HepG2 (cell line): Measurements from ENCODE around the gene CBFA2T2. TPM values are rescaled to one million over a fixed set of nuclear protein-coding genes. Genes with fewer than 3 reads are reported as not detected.

ENCODE experiments used
- CHD2 ChIP-seq: IDR thresholded peaks from 2 replicates; pipeline ENCODE4 v1.6.1; 2011; ENCODE audit warnings: low read depth, low read length, improper control_type of control experiment
- HNRNPK ChIP-seq: fragments of 200-400 bp; formaldehyde crosslinking; IDR thresholded peaks from 2 replicates; pipeline ENCODE4 v1.6.1; 2018; ENCODE audit warnings: low read length, low read depth, moderate library complexity, mild to moderate bottlenecking; ENCODE audit not compliant: poor library complexity, severe bottlenecking
- MIXL1 ChIP-seq: IDR thresholded peaks from 2 replicates; pipeline ENCODE4 v1.6.1; 2016
- SNRNP70 ChIP-seq: fragments of 200-400 bp; formaldehyde crosslinking; IDR thresholded peaks from 2 replicates; pipeline ENCODE4 v1.6.1; 2017; ENCODE audit warnings: mild to moderate bottlenecking, low read depth, low read length, moderate library complexity
- ZBTB8A ChIP-seq: sonication (generic); formaldehyde crosslinking; IDR thresholded peaks from 2 replicates; pipeline ENCODE4 v1.4.0; 2020; ENCODE audit warnings: mild to moderate bottlenecking, low read depth, missing genetic modification reagents, borderline replicate concordance
- ZNF746 ChIP-seq: sonication (generic); formaldehyde crosslinking; IDR thresholded peaks from 2 replicates; pipeline ENCODE4 v1.8.0; 2022; ENCODE audit warnings: mild to moderate bottlenecking, missing genetic modification reagents
- polyA plus RNA-seq, 8 experiments: library from polyadenylated mRNA; depleted of rRNA in 3 of 8; stranded (reverse) in 7 of 8; unstranded in 1 of 8; fragments of >200 nt; fragmentation: Illumina TruSeq in 4 of 8; extraction: Trizol in 4 of 8; gene quantifications; 2 replicates each; pipeline versions ENCODE4 v1.2.1 to v1.2.3, GENCODE V29; 2011 to 2016; ENCODE audit warnings: low read depth in 4 of 8, missing spikeins in 1 of 8, mixed read lengths in 1 of 8; ENCODE audit not compliant: insufficient read depth in 1 of 8
- total RNA-seq, 5 experiments: library from RNA; depleted of rRNA; stranded (reverse); fragments of >200 nt; fragmentation: Illumina TruSeq; extraction: Trizol; gene quantifications; 2 replicates each; pipeline ENCODE4 v1.2.3, GENCODE V29; 2016; ENCODE audit warnings: low read depth in 1 of 5
- TF ChIP-seq, protein P1 (sequence below): sonication (generic); formaldehyde crosslinking; IDR thresholded peaks from 2 replicates; pipeline ENCODE4 v1.4.0; 2020; ENCODE audit warnings: missing genetic modification reagents
- TF ChIP-seq, protein P2 (sequence below): sonication (generic); formaldehyde crosslinking; IDR thresholded peaks from 2 replicates; pipeline ENCODE4 v1.4.0; 2020; ENCODE audit warnings: missing genetic modification reagents, mild to moderate bottlenecking, borderline replicate concordance
- TF ChIP-seq, protein P3 (sequence below): sonication (generic); formaldehyde crosslinking; IDR thresholded peaks from 2 replicates; pipeline ENCODE4 v1.4.0; 2020; ENCODE audit warnings: missing genetic modification reagents

CBFA2T2 gene
- total and polyA plus RNA-seq, 2 of the 13 experiments (the other 11 are each of a cell fraction or from before 2014, with no cell fraction given): 6.3 to 21.2 TPM

DNA sequence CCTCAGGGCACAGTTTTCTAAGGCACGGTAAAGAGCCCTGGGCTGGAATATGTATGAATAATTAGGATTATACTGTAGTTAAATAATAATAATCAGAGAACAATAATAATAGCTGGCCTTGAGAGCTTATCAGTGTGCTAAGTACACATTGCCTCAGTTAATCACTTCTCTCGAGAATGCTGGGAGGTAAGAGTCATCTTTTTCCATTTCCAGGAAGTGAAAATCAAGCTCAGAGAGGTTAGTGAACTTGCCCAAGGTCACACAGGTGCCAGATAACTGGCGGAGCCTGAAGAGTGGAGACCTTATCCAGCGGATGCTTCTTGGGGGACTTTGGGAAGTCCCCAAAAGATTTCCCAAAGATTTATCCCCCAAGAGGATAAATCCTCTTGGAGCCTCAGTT, 19.4 kb upstream of the CBFA2T2 start (continued):
- TF ChIP-seq ZBTB8A (CRISPR knock-in tag) (no peak), SNRNP70 (no peak), ZNF746 (CRISPR knock-in tag) (no peak), HNRNPK (no peak), CHD2 (peak; percentile 71; the same call in 1 of the 2 replicates), MIXL1 (no peak)
- TF ChIP-seq, protein P1, sequence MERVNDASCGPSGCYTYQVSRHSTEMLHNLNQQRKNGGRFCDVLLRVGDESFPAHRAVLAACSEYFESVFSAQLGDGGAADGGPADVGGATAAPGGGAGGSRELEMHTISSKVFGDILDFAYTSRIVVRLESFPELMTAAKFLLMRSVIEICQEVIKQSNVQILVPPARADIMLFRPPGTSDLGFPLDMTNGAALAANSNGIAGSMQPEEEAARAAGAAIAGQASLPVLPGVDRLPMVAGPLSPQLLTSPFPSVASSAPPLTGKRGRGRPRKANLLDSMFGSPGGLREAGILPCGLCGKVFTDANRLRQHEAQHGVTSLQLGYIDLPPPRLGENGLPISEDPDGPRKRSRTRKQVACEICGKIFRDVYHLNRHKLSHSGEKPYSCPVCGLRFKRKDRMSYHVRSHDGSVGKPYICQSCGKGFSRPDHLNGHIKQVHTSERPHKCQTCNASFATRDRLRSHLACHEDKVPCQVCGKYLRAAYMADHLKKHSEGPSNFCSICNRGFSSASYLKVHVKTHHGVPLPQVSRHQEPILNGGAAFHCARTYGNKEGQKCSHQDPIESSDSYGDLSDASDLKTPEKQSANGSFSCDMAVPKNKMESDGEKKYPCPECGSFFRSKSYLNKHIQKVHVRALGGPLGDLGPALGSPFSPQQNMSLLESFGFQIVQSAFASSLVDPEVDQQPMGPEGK (CRISPR knock-in tag): no peak
- TF ChIP-seq, protein P2, sequence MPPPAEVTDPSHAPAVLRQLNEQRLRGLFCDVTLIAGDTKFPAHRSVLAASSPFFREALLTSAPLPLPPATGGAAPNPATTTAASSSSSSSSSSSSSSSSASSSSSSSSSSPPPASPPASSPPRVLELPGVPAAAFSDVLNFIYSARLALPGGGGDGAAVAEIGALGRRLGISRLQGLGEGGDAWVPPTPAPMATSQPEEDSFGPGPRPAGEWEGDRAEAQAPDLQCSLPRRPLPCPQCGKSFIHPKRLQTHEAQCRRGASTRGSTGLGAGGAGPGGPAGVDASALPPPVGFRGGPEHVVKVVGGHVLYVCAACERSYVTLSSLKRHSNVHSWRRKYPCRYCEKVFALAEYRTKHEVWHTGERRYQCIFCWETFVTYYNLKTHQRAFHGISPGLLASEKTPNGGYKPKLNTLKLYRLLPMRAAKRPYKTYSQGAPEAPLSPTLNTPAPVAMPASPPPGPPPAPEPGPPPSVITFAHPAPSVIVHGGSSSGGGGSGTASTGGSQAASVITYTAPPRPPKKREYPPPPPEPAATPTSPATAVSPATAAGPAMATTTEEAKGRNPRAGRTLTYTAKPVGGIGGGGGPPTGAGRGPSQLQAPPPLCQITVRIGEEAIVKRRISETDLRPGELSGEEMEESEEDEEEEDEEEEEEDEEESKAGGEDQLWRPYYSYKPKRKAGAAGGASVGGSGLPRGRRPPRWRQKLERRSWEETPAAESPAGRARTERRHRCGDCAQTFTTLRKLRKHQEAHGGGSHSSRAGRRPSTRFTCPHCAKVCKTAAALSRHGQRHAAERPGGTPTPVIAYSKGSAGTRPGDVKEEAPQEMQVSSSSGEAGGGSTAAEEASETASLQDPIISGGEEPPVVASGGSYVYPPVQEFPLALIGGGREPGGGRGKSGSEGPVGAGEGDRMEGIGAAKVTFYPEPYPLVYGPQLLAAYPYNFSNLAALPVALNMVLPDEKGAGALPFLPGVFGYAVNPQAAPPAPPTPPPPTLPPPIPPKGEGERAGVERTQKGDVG (CRISPR knock-in tag): no peak
- TF ChIP-seq, protein P3, sequence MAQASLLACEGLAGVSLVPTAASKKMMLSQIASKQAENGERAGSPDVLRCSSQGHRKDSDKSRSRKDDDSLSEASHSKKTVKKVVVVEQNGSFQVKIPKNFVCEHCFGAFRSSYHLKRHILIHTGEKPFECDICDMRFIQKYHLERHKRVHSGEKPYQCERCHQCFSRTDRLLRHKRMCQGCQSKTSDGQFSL (CRISPR knock-in tag): no peak
- TF ChIP-seq, all 625 proteins: peak for 7
